Dendritic cell treated with granulocyte-macrophage colony-stimulating factor and Interleukin-4, amounts not matched to agents 40 ng/mL and 50 ng/mL, for 4 days (primary cell): Measurements from ENCODE around the gene SSC5D.

Experiments used
- H3K27ac Mint-ChIP-seq: one replicate; pipeline ENCODE4 v1.8.0; 2022; ENCODE audit warnings: mild to moderate bottlenecking, mixed read lengths
- H3K27me3 Mint-ChIP-seq: one replicate; pipeline ENCODE4 v1.8.0; 2022; ENCODE audit warnings: mild to moderate bottlenecking, mixed read lengths
- H3K36me3 Mint-ChIP-seq: one replicate; pipeline ENCODE4 v1.8.0; 2022; ENCODE audit warnings: low read depth, mixed read lengths
- H3K4me1 Mint-ChIP-seq: one replicate; pipeline ENCODE4 v1.8.0; 2022; ENCODE audit warnings: low read depth, mixed read lengths
- H3K4me3 Mint-ChIP-seq: one replicate; pipeline ENCODE4 v1.8.0; 2022; ENCODE audit warnings: mild to moderate bottlenecking, moderate library complexity, mixed read lengths
- H3K9me3 Mint-ChIP-seq: one replicate; pipeline ENCODE4 v1.8.0; 2022; ENCODE audit warnings: mixed read lengths
- intact Hi-C: fragments of 100-400 bp; cut with micrococcal nuclease; formaldehyde crosslinking; loops from one replicate; pipeline ENCODE4 v1.15.0; 2022

SSC5D gene

DNA sequence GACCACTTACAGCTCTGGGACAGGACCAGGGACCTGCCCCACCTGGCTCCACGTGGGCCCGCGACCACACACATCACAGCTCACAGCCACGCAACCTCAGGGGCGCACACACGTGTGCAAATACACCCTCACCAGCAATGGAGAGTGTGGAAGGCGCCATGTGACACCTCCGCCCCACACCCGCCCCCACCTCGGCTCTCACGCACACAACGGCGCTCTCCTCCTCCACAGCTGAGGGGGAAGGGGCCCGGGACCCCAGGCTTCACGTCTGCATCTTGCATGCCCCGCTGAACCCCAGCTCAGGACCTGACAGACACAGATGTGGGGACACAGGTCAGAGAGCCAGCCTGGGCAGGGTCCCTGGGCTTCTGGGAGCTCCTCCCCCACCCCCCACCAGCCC is 38.8 kb upstream of the SSC5D start:
- Mint-ChIP-seq H3K27me3 (peaks cover 54% of the 10 kb centered on the region), H3K9me3 (no peaks in the 10 kb centered on the region), H3K36me3 (peaks cover 18% of the 10 kb centered on the region), H3K27ac (no peak overlapping the region), H3K4me1 (peaks cover 5% of the 10 kb centered on the region), H3K4me3 (no peak overlapping the region)
- intact Hi-C loops = no loop called here

DNA sequence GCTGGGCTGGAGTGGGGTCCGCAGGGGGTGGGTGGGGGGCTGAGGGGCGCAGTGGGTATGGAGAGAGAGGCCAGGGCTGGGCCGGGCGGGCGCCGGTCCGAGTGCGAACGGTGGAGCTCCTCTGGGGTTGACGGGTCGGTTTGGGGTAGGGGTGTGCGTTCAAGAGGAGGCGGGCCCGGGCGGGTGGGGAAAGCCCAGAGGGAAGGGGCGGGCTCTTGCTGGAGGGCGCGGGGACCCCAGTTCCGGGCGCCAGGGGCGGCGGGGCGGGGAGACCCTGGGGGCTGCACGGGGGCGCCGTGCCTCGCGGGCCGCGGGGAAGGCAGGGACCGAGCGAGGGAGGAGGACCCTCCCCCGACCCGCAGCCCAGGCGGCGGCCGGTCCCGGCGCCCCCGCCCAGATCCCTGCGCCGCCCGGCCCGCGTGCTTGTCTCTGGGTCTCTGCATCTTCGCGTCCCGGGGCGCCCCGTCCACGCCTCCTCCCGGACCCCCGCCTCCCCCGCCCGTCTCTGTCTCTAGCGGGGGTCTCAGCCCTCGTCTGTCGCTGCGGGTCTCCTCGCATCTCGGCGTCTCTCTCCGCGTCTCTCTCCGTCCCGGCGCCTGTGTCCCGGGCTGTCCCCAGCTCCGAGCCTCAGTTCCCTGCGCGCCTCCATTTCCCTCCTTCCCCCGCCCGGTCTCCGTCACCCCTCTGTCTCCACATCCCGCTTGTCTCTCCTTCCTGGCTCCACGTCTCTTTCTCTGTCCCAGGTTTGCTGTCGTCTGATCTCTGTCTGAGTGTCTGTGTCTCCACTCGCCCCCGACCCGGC is 36.9 kb upstream of the SSC5D start:
- Mint-ChIP-seq H3K4me3 (peak overlapping the region; percentile 45), H3K27ac (no peak overlapping the region)
- intact Hi-C loops = no loop called here

DNA sequence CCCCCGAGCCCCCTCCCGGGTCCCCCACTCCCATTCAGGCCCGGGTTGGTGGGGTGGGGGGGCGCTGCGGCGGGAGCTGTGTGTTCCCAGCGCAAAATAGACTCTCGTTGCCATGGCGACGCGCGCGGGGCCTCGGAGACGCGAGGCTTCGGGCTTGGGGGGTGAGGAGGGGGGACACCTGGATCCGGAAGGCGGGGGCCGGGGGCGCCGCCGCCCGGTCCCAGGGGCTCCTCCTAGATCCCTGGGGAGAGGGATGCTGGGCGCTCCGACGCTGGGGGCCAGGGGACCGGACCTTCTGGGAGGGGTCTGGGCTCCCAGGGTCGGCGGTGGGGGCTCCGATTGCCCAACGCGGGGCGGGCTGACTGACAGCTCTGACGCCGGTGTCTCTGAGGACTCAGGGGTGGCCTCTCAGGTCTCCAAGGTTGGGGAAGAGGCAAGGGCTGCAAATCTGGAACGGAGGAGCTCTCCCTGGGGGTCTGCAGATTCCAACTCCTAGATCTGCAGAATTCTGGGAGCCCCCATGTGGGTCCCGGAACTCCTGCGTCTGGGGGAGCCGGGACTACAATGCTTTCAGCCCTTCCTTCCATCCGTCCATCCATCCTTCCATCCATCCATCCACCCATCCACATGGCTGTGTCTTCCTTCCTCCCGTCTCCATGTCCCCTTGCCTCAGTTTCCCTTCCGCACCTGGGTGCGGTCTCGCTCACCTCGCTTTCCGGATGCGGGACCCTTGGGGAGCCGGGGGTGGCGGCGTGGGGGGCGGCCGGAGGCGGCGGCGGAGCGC is 36.1 kb upstream of the SSC5D start:
- Mint-ChIP-seq H3K27me3 (peaks cover 39% of the 10 kb centered on the region), H3K4me1 (peaks cover 14% of the 10 kb centered on the region), H3K4me3 (no peak overlapping the region), H3K36me3 (peaks cover 44% of the 10 kb centered on the region), H3K9me3 (no peaks in the 10 kb centered on the region), H3K27ac (no peak overlapping the region)
- intact Hi-C loops = no loop called here

More for the DNA sequence above, 36.9 kb upstream of the SSC5D start:
- no peaks in the 10 kb centered on the region for H3K9me3 Mint-ChIP-seq
- H3K27me3 Mint-ChIP-seq = peaks cover 41% of the 10 kb centered on the region
- peaks cover 14% of the 10 kb centered on the region for H3K4me1 Mint-ChIP-seq
- H3K36me3 Mint-ChIP-seq = peaks cover 37% of the 10 kb centered on the region

DNA sequence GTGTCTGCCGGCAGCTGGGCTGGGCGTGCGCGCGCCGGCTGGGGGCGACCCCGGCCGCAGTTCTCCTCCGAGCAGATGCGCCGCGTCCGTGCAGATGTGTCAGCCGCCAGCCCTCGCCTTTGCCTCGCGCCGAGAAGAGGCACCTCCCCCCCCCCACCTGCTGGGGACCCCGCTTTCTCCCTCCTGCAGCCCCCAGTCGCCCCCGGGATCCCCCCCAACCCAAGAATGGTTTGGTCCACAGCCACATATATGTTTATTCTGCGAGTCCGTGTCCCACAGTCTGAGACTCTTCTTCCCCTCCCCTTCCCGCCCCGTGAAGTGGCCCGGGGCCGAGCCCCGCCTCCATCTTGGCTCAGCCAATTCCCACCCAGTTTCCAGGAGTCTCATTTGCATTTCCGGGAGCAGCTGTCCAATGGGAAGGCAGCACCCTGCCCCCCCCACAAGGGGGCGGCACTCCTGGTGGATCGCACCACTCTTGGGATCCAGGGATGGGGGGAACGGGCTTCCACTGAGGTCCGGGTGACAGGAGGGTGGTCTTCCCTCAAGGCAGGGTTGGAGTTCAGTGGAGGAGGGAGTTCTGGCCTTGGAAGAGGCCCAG is 35.4 kb upstream of the SSC5D start:
- Mint-ChIP-seq H3K4me1 (peaks cover 14% of the 10 kb centered on the region), H3K27ac (no peak overlapping the region), H3K9me3 (no peaks in the 10 kb centered on the region), H3K36me3 (peaks cover 49% of the 10 kb centered on the region), H3K27me3 (peaks cover 39% of the 10 kb centered on the region), H3K4me3 (no peak overlapping the region)
- intact Hi-C loops = no loop called here

DNA sequence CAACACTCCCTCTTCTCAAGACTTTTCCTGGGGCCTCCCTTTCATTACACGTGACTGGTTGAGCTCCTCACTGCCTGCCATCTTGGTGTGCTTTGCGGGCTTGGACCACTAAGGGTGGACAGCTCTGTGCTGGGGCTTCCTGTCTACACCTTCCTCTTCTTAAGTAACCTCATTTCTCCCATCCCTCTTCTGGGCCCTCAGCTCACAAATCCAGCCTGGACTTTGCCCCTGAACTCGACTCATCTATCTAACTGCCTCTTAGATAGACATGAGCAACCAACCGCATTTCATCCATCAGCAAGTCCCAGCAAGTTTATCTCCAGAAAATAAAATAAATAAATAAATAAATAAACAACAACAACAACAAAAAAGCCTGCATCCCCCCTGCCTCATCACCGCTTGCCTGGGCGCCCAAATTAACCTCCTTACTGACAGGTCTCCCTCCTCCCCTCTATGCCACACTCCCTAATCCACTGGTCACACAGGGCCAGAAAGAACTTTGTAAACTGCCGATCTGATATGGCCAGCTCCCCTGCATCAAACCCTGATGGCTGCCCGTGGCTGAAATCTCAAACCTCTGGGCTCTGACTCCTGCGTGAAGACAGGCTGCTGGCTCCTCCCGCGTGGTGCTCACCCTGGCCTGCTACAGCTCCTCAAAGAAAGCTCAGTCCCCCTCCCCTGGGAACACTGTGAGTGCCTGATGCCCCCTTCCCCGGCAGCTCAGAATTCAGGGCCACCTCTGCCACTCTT is 34.5 kb upstream of the SSC5D start:
- Mint-ChIP-seq H3K4me1 (peaks cover 16% of the 10 kb centered on the region), H3K36me3 (peaks cover 51% of the 10 kb centered on the region), H3K9me3 (no peaks in the 10 kb centered on the region), H3K27me3 (peaks cover 39% of the 10 kb centered on the region), H3K27ac (no peak overlapping the region), H3K4me3 (no peak overlapping the region)
- intact Hi-C loops = no loop called here

DNA sequence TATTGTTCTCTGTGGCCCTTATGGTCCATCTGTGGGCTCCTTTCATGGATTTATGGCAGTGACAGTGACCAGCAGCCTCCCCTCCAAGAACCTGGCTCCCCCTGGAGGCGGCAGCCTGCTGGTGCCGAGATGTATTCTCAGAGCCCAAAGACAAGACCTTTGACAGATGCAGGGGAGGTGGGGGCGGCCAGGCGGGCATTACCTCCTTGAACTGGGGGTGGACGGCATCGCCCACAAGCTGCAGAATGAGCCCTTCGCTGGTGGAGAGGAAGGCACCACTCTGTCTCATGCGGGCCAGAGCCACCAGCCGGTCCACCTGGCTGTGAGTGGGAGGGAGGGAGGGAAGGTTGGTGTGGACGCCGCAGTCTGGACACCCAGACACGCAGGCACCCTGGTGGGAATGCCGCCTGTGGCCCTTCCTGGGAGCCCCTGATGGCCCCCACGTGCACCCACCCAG is 33.4 kb upstream of the SSC5D start:
- intact Hi-C loops = no loop called here
- Mint-ChIP-seq H3K9me3 (no peaks in the 10 kb centered on the region), H3K27me3 (peaks cover 39% of the 10 kb centered on the region), H3K36me3 (peaks cover 51% of the 10 kb centered on the region), H3K27ac (no peak overlapping the region), H3K4me3 (no peak overlapping the region), H3K4me1 (peaks cover 25% of the 10 kb centered on the region)

DNA sequence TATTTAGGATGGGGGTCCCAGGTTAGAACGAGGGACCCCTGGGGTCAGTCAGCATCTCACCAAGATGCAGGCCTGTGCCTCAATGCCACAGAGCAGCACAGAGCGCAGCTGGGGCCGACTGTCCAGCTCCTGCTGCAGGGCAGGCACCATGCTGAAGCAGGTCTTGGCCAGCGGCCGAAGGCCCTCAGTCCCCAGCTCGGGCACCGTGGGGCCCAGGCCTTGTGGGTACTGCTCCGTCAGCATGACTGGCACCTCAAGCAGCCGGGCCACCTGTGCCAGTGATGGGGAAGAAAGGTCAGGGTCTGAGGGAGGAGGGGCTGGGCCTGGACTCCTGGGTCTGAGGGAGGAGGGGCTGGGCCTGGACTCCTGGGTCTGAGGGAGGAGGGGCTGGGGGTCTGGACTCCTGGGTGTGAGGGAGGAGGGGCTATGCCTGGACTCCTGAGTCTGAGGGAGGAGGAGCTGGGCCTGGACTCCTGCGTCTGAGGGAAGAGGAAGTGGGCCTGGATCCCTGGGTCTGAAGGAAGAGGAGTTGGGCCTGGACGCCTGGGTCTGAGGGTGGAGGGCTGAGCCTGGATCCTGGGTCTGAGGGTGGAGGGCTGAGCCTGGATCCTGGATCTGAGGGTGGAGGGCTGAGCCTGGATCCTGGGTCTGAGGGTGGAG is 32.5 kb upstream of the SSC5D start:
- H3K9me3 Mint-ChIP-seq = no peaks in the 10 kb centered on the region
- peaks cover 34% of the 10 kb centered on the region for H3K4me1 Mint-ChIP-seq
- H3K27ac Mint-ChIP-seq = no peak overlapping the region
- H3K36me3 Mint-ChIP-seq = peaks cover 53% of the 10 kb centered on the region
- peaks cover 35% of the 10 kb centered on the region for H3K27me3 Mint-ChIP-seq
- intact Hi-C loops = no loop called here
- no peak overlapping the region for H3K4me3 Mint-ChIP-seq

DNA sequence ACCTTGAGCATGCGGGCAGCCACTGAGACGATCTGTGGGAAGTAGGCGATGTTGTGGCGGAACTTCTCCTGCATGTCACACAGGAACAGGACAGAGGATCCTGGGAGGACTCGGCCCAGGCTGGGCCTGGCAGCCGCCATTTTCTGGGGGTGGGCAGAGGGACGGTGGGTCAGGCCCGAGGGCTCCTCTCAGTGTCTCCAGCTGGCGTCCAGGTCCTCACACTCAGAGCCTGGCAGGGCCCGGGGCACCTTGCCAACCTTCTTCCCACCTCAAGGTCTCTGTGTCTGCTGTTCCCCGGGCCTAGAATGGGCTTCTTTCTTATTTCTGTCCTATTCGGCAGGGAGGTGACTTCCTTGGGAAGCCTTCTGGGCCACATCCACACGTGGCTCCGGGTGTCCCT is 31.9 kb upstream of the SSC5D start:
- H3K9me3 Mint-ChIP-seq = no peaks in the 10 kb centered on the region

DNA sequence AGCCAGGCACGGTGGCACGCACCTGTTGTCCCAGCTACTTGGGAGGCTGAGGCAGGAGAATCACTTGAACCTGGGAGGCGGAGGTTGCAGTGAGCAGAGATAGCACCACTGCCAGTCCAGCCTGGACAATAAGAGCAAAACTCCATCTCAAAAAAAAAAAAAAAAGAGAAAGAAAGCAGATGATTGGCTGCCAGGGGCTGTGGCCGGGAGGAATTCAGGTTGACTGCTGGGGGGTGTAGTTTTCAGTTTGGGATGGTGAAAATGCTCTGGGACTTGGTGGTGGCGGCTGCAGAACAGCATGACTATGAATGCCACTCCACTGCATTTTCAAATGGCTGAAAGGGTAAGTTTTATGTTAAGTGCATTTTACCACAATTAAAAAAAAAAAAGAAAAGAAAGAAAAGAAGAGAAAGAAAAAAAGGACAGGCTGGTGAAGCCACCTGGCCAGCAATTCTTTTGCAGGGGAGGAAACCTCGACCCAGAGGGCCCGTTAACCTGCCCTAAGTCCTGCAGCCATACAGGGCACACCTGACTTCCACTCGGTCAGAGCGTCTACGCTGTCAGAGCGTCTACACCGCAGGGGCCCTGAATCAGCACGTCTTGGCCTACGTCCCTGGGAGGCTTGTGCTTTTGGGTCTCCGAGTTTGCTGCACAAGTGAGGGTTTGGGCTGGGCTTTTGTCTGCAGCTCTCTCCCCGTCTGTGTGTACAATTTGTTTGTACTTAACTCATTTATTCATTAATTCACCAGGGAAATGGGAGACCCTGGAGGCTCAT is 30.4 kb upstream of the SSC5D start:
- no peaks in the 10 kb centered on the region for H3K9me3 Mint-ChIP-seq
- H3K4me1 Mint-ChIP-seq = peaks cover 40% of the 10 kb centered on the region
- H3K4me3 Mint-ChIP-seq = no peak overlapping the region
- H3K27ac Mint-ChIP-seq = no peak overlapping the region
- H3K27me3 Mint-ChIP-seq = peaks cover 18% of the 10 kb centered on the region
- H3K36me3 Mint-ChIP-seq = peaks cover 56% of the 10 kb centered on the region
- intact Hi-C loops = no loop called here

More for the DNA sequence above, 31.9 kb upstream of the SSC5D start:
- H3K36me3 Mint-ChIP-seq = peaks cover 58% of the 10 kb centered on the region
- intact Hi-C loops = no loop called here
- H3K4me3 Mint-ChIP-seq = no peak overlapping the region
- H3K27me3 Mint-ChIP-seq = peaks cover 31% of the 10 kb centered on the region
- peaks cover 37% of the 10 kb centered on the region for H3K4me1 Mint-ChIP-seq
- H3K27ac Mint-ChIP-seq = no peak overlapping the region

DNA sequence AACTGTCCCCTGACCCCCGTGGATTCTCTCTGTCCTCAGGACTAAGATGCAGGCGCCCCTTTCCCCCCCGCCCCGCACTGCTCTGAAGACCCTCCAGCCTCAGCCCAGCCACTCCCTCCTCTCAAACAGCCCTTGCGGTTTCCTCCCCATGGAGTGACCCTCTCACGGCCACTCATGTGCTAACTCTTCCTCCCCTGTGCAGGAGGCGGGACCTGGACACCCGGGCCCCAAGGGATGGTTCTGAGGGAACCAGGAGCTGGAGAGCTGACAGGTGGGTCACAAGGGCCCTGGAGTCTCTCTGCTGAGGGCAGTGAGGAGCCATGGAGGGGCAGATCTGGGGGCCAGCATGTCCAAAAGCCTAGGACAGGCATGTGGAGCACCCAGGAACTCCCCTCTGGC is 28.7 kb upstream of the SSC5D start:
- H3K27me3 Mint-ChIP-seq = peaks cover 10% of the 10 kb centered on the region
- H3K4me1 Mint-ChIP-seq = peaks cover 43% of the 10 kb centered on the region
- H3K36me3 Mint-ChIP-seq = peaks cover 39% of the 10 kb centered on the region
- H3K9me3 Mint-ChIP-seq = no peaks in the 10 kb centered on the region
- intact Hi-C loops = no loop called here
- no peak overlapping the region for H3K27ac Mint-ChIP-seq
- H3K4me3 Mint-ChIP-seq = no peak overlapping the region

DNA sequence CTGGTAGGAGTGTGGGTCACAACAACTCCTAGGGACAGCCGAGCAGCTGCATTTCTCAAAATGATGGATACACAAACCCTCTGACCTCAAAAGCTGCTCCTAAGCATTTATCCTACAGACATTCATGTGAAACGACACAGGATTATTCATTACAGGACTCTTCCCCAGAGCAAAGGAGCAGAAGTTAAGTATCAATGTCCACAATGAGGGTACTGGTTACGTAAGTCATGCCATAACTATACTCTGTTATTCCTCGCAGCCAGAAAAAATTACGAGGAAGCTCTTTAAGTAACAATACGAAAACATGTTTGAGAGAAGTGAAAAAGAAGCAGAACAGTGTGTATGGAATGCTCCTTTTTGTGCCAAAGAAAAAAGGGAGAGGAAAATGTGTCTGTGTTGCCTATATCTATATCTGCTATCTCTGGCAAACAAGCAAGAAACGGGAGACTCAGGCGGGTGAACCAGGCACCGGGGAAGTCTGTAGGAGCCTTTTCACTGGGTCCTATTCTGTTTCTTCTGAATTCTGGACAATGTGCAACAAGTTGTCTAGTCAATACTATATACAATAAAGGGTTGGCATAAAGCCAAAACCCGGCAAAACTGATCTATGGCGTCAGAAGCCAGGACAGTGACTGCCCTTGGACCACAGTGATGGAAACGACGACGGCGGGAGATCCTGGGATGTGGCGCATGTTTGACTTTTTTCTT is 28.1 kb upstream of the SSC5D start:
- Mint-ChIP-seq H3K36me3 (peaks cover 34% of the 10 kb centered on the region), H3K27ac (peak overlapping the region; percentile 92), H3K4me3 (peak overlapping the region; percentile 90), H3K27me3 (peaks cover 8% of the 10 kb centered on the region), H3K4me1 (peaks cover 43% of the 10 kb centered on the region), H3K9me3 (no peaks in the 10 kb centered on the region)
- intact Hi-C loops = no loop called here

DNA sequence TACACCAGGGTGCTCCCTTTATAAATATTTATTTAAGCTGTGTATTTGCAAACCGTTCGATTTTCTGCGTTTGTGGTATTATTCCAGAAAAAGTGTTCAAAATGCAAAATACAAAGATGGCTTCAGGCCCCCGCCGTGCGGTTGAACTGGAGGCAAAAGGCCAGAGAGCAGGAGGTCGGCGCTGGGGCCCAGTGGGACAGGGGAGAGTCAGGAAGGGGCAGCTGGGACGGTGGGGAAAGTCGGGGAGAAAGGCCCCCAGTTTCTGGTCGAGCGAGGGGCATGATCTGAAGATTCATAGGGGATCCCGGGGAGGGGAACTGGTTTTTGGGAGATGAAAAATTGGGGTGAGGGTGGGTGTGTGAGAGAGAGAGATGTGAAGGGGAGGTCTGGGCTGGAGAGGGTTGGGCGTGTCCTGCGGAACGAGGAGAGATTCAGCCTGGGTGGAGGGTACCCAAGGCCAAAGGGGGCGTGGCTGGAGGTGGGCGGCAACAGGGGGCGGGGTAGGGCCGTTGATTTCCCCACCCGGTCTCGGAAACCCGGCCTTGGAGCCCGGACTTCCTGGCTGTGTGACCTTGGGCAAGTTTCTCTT is 27.5 kb upstream of the SSC5D start:
- Mint-ChIP-seq H3K36me3 (peaks cover 27% of the 10 kb centered on the region), H3K27ac (peak overlapping the region; percentile 92), H3K9me3 (no peaks in the 10 kb centered on the region), H3K4me3 (peak overlapping the region; percentile 90), H3K4me1 (peaks cover 39% of the 10 kb centered on the region), H3K27me3 (peaks cover 9% of the 10 kb centered on the region)
- intact Hi-C loops = no loop called here
